ENCODE data around the gene ATP1A3.

The ATP1A3 gene

GRCh38 chr19:42030645-42031440 is 36.8 kb upstream of the ATP1A3 start:
- Histone ChIP-seq H3K27ac (no peak overlapping the region), H3K9ac (no peak overlapping the region), H3K79me2 (peaks cover 6% of the 10 kb centered on the region), H3K4me2 (ENCODE audit: low read length) (no peak overlapping the region), H2AFZ (no peak overlapping the region), H3K4me3 (ENCODE audit: low read depth, low read length) (no peak overlapping the region), H3K9me3 (ENCODE audit: control insufficient read depth, low read length) (no peaks in the 10 kb centered on the region), H3K4me1 (no peaks in the 10 kb centered on the region), H3K27me3 (ENCODE audit: control insufficient read depth, insufficient read depth, low read length) (no peaks in the 10 kb centered on the region), H3K36me3 (ENCODE audit: control insufficient read depth, insufficient read depth, low read length) (no peaks in the 10 kb centered on the region)
- TF ChIP-seq CTCF (IDR thresholded peaks at IDR 0.05): no peak

GRCh38 chr19:42028304-42029216 is 34.5 kb upstream of the ATP1A3 start:
- peak; percentile 21 for TF ChIP-seq CTCF (IDR thresholded peaks at IDR 0.05)
- Histone ChIP-seq H3K4me2 (ENCODE audit: low read length) (no peak overlapping the region), H3K27ac (no peak overlapping the region), H3K27me3 (ENCODE audit: control insufficient read depth, insufficient read depth, low read length) (no peaks in the 10 kb centered on the region), H3K9me3 (ENCODE audit: control insufficient read depth, low read length) (no peaks in the 10 kb centered on the region), H2AFZ (no peak overlapping the region), H3K4me1 (no peaks in the 10 kb centered on the region), H3K9ac (no peak overlapping the region), H3K79me2 (peaks cover 10% of the 10 kb centered on the region), H3K4me3 (ENCODE audit: low read depth, low read length) (no peak overlapping the region), H3K36me3 (ENCODE audit: control insufficient read depth, insufficient read depth, low read length) (no peaks in the 10 kb centered on the region)

GRCh38 chr19:42024622-42025111 is 30.6 kb upstream of the ATP1A3 start:
- Histone ChIP-seq H3K9ac (no peak overlapping the region), H3K27ac (no peak overlapping the region)

GRCh38 chr19:42023943-42024260 is 29.9 kb upstream of the ATP1A3 start:
- H3K9me3 ChIP-seq (ENCODE audit: control insufficient read depth, low read length): no peaks in the 10 kb centered on the region
- no peaks in the 10 kb centered on the region for H3K4me1 ChIP-seq
- no peaks in the 10 kb centered on the region for H3K36me3 ChIP-seq (ENCODE audit: control insufficient read depth, insufficient read depth, low read length)
- H3K4me3 ChIP-seq (ENCODE audit: low read depth, low read length): no peak overlapping the region
- H3K4me2 ChIP-seq (ENCODE audit: low read length): no peak overlapping the region
- H3K9ac ChIP-seq: no peak overlapping the region
- no peak overlapping the region for H3K27ac ChIP-seq
- peaks cover 10% of the 10 kb centered on the region for H3K79me2 ChIP-seq
- H2AFZ ChIP-seq: no peak overlapping the region
- H3K27me3 ChIP-seq (ENCODE audit: control insufficient read depth, insufficient read depth, low read length): no peaks in the 10 kb centered on the region
- no peak for TF ChIP-seq CTCF (IDR thresholded peaks at IDR 0.05)

More at GRCh38 chr19:42024622-42025111, 30.6 kb upstream of the ATP1A3 start:
- no peak overlapping the region for H3K4me3 ChIP-seq (ENCODE audit: low read depth, low read length)
- H3K27me3 ChIP-seq (ENCODE audit: control insufficient read depth, insufficient read depth, low read length): no peaks in the 10 kb centered on the region
- H3K4me2 ChIP-seq (ENCODE audit: low read length): no peak overlapping the region
- H3K4me1 ChIP-seq: no peaks in the 10 kb centered on the region
- peaks cover 10% of the 10 kb centered on the region for H3K79me2 ChIP-seq
- TF ChIP-seq CTCF (IDR thresholded peaks at IDR 0.05): no peak
- H3K9me3 ChIP-seq (ENCODE audit: control insufficient read depth, low read length): no peaks in the 10 kb centered on the region
- no peaks in the 10 kb centered on the region for H3K36me3 ChIP-seq (ENCODE audit: control insufficient read depth, insufficient read depth, low read length)
- H2AFZ ChIP-seq: no peak overlapping the region

Measured in parathyroid adenoma (tissue), 2 donors.